ENCODE measurements around the gene HVCN1.

GRCh38 chr12:110733089-110733715, 44.3 kb upstream of the HVCN1 start:
- TF ChIP-seq POLR2A (IDR thresholded peaks at IDR 0.05; ENCODE audit: low read length), result no peak
- TF ChIP-seq GATA1 (IDR thresholded peaks at IDR 0.05; ENCODE audit: low read depth, low read length), result no peak

Measured in erythroblast (primary cell).